Measurements from ENCODE around the gene PRG2.
A peak's percentile ranks its signal among the peaks of the same experiment; 100 is the strongest.

Gene PRG2

DNA sequence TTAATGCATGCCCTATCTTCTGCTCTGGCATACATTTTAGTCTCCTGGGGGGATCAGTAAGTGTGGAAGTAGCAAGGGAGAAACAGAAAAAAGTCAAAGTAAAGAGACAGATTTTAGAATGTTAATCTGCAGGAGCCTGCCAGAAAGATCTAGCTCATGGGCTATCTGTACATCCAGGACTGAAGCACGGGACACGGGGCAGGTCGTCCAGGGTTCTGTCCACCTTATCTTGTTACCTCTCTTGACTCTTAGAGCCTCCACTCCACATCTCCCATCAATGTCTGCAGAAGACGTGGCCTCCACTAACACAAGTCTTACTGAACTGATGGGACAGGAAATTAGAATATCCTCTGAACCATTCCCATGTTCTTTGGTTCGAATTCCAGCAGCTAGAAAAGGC, 38.2 kb upstream of the PRG2 start:
- Histone ChIP-seq H3K27ac (ENCODE audit: insufficient read depth, low read length, poor library complexity, severe bottlenecking) (no peak overlapping the region), H3K9me3 (ENCODE audit: control insufficient read depth, low read length) (no peaks in the 10 kb centered on the region), H3K4me3 (ENCODE audit: insufficient read depth, low read depth, low read length, poor library complexity, severe bottlenecking) (no peak overlapping the region), H3K27me3 (replicated peaks; ENCODE audit: control insufficient read depth, insufficient read depth, low read length, poor library complexity, severe bottlenecking) (no peaks in the 10 kb centered on the region), H3K36me3 (ENCODE audit: control insufficient read depth, insufficient read depth, low read length) (no peaks in the 10 kb centered on the region), H3K4me1 (ENCODE audit: control insufficient read depth, insufficient read depth, low read length, poor library complexity, severe bottlenecking) (peaks cover 28% of the 10 kb centered on the region)
- no peak for DNase-seq

DNA sequence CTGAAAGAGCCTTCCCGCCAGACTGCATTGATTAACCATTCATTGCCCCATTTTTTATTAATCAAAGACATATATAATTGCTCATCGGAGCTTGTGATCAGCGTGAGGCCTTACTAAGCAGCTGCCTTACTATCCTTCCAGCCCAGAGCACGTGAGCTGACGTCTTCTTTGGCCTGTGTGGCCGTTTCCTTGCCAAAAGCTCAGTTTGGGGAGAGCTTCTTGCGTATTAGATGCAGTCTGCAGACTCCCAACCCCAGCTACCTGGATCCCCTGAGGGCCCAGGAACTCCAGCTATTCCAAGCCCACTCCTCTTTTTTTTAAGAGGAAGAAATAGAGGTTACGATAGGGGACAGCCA, 37.3 kb upstream of the PRG2 start:
- H3K27me3 ChIP-seq (replicated peaks; ENCODE audit: control insufficient read depth, insufficient read depth, low read length, poor library complexity, severe bottlenecking): no peaks in the 10 kb centered on the region
- H3K4me3 ChIP-seq (ENCODE audit: insufficient read depth, low read depth, low read length, poor library complexity, severe bottlenecking): no peak overlapping the region
- H3K9me3 ChIP-seq (ENCODE audit: control insufficient read depth, low read length): no peaks in the 10 kb centered on the region
- no peak overlapping the region for H3K27ac ChIP-seq (ENCODE audit: insufficient read depth, low read length, poor library complexity, severe bottlenecking)
- H3K4me1 ChIP-seq (ENCODE audit: control insufficient read depth, insufficient read depth, low read length, poor library complexity, severe bottlenecking): peaks cover 28% of the 10 kb centered on the region
- H3K36me3 ChIP-seq (ENCODE audit: control insufficient read depth, insufficient read depth, low read length): no peaks in the 10 kb centered on the region
- no peak for DNase-seq

DNA sequence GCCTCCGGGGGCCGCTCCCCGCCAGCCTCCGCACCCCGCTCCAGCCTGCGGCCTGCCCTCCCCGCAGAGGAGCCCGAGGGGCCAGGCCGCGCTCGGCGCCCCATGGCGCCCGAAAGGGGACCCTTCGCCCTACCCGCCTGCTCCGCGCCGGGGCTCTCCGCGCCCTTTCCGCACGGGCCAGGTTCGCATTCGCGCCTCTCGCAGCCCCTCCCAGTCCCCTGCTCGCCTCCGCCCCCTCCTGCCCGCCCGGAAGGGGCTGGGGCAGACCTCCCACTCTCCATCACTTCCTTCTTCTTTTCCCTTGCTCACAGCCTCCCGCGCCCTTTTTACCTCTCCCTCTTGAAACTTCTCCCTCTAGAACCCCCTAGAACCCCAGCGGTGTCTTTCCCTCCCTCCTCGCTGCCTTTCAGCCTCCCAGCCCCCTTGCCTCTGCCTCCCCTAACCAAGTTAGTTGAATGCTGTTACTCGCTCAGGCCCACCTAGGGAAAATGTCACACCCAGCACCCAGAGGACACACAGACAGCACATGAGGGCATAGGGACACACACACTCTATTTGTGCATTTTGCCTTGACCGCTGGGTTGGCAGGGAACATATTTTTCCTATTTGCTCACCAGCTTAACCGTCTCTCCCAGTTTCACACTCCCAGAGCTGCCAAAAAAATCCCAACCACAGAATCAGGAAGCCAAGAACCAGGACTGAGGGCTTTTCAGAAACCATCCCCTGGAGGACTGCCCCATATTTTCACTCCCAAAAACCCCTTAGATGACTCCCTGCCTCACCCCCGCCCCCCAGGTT, 36.7 kb upstream of the PRG2 start, which contains the start of gene SLC43A3:
Gene SLC43A3, minus strand, starts transcription at position 193 of the 798 bp plus-strand sequence. CDS start 949 bp downstream, outside the sequence.
- Histone ChIP-seq H3K27me3 (replicated peaks; ENCODE audit: control insufficient read depth, insufficient read depth, low read length, poor library complexity, severe bottlenecking) (no peaks in the 10 kb centered on the region), H3K36me3 (ENCODE audit: control insufficient read depth, insufficient read depth, low read length) (no peaks in the 10 kb centered on the region), H3K4me3 (ENCODE audit: insufficient read depth, low read depth, low read length, poor library complexity, severe bottlenecking) (peak within 1 kb of the TSS; percentile 61), H3K27ac (ENCODE audit: insufficient read depth, low read length, poor library complexity, severe bottlenecking) (peak within 1 kb of the TSS; percentile 56), H3K9me3 (ENCODE audit: control insufficient read depth, low read length) (no peaks in the 10 kb centered on the region), H3K4me1 (ENCODE audit: control insufficient read depth, insufficient read depth, low read length, poor library complexity, severe bottlenecking) (peaks cover 28% of the 10 kb centered on the region)
- peak; percentile 31 to 35 (median 32) for DNase-seq

DNA sequence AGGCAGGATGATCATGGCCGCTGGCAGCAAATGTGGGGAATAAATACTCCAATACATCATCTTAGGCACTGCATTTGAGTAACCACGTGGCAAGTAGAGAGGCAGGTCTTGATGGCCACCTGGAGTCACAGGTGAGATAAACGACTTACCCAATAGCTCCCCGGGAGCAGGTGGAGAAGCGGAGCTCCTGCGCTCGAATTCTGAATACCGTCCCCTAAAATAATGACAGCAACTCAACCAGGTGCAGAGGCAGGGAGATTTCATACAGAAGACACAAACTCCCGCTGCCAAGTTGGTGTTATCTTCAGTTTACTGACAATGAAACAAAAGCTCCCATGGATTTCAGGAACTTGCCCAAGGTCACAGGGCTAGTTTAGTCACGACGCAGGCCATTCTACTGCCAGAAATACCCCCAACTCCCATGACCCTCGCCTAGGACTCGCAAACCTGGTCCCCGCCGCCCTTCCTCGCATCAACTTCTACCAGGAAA, 36.0 kb upstream of the PRG2 start:
- H3K27me3 ChIP-seq (replicated peaks; ENCODE audit: control insufficient read depth, insufficient read depth, low read length, poor library complexity, severe bottlenecking): no peaks in the 10 kb centered on the region
- H3K4me1 ChIP-seq (ENCODE audit: control insufficient read depth, insufficient read depth, low read length, poor library complexity, severe bottlenecking): peaks cover 28% of the 10 kb centered on the region
- peak overlapping the region; percentile 56 for H3K27ac ChIP-seq (ENCODE audit: insufficient read depth, low read length, poor library complexity, severe bottlenecking)
- H3K9me3 ChIP-seq (ENCODE audit: control insufficient read depth, low read length): no peaks in the 10 kb centered on the region
- no peak for DNase-seq
- peak overlapping the region; percentile 61 for H3K4me3 ChIP-seq (ENCODE audit: insufficient read depth, low read depth, low read length, poor library complexity, severe bottlenecking)
- H3K36me3 ChIP-seq (ENCODE audit: control insufficient read depth, insufficient read depth, low read length): no peaks in the 10 kb centered on the region

DNA sequence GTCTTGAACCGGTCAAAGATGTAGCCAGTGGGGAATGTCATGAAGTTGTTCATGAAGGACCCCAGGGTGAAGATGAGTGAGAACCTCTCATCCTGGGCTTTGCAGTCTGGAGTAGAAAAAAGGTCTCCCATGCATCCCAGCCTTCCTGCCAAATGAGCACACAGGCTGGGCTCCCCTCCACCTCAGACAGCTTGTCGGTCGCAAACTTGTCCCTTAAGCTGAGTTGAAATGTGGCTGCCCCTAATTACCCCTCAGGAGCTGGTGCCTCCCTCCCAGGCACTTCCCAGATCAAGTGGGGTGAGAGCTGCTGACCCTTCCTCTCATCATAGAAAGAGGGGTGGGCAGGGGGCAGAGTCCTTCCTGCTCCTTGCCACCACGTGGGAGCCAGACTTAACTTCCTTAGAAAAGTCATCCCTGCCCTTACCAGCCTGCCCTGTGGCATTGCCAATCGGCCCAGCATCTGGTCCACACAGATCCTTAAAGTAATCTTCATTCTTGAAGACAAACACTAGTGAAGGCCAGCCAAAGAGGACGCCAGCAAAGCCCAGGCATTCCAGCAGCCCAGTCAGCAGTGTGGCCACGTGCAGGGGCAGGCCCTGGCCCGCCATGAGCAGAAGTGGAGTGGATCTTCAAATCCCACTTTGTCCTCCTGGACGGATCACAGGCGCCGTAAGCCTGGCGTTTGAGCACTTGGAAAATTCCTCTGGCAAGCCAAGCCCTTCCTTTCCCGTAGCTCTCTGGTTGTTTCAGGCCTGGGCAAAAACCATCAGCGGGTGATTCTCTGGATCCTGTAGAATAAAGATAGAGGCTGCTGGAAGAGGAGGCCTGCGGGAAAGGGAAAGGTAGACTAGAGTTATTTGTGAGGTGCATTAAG, 35.4 kb upstream of the PRG2 start:
- Histone ChIP-seq H3K9me3 (ENCODE audit: control insufficient read depth, low read length) (no peaks in the 10 kb centered on the region), H3K4me1 (ENCODE audit: control insufficient read depth, insufficient read depth, low read length, poor library complexity, severe bottlenecking) (peaks cover 28% of the 10 kb centered on the region), H3K36me3 (ENCODE audit: control insufficient read depth, insufficient read depth, low read length) (no peaks in the 10 kb centered on the region), H3K27me3 (replicated peaks; ENCODE audit: control insufficient read depth, insufficient read depth, low read length, poor library complexity, severe bottlenecking) (no peaks in the 10 kb centered on the region), H3K4me3 (ENCODE audit: insufficient read depth, low read depth, low read length, poor library complexity, severe bottlenecking) (peak overlapping the region; percentile 61), H3K27ac (ENCODE audit: insufficient read depth, low read length, poor library complexity, severe bottlenecking) (peak overlapping the region; percentile 59)
- no peak for DNase-seq

DNA sequence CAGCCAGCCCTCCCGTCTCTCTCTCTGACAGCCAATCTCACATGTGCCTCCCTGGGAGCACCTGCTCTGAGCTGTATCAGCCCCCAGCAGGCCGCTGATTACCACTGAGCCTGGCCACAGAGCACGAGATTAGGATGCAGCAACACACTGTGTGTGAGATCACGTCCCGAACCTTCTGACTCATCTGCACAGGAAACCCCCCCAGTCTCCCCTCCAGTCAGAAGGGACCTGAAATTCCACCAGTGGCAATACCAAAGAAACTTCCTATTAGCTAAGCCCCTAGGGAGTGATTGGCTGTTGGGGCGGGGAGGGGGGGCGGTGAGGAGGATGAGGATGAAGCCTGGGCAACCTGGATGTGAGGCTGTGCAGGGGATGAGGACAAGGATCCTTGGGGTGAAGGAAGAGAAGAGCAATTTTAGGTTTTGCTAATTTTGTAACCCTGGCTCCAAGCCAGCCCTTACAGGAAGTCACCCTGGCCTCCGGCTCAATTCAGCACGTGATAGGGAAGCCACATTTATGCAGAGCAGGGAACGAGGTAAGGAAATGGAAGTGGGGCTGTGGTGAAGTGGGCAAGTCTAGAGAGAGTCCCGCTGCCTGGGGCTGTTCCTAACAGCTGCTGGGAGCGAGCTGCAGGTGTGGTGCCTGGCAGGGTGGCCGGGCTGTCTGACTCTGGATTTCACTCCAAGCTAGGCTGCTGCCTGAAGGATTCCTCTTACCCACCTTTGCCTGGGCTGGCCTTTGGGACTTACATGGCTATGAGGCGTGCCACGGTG, 34.5 kb upstream of the PRG2 start:
- no peaks in the 10 kb centered on the region for H3K27me3 ChIP-seq (replicated peaks; ENCODE audit: control insufficient read depth, insufficient read depth, low read length, poor library complexity, severe bottlenecking)
- no peaks in the 10 kb centered on the region for H3K9me3 ChIP-seq (ENCODE audit: control insufficient read depth, low read length)
- no peaks in the 10 kb centered on the region for H3K36me3 ChIP-seq (ENCODE audit: control insufficient read depth, insufficient read depth, low read length)
- peak; percentile 71 to 84 (median 80) for DNase-seq
- peaks cover 28% of the 10 kb centered on the region for H3K4me1 ChIP-seq (ENCODE audit: control insufficient read depth, insufficient read depth, low read length, poor library complexity, severe bottlenecking)
- H3K4me3 ChIP-seq (ENCODE audit: insufficient read depth, low read depth, low read length, poor library complexity, severe bottlenecking): peak overlapping the region; percentile 28
- peak overlapping the region; percentile 68 for H3K27ac ChIP-seq (ENCODE audit: insufficient read depth, low read length, poor library complexity, severe bottlenecking)

DNA sequence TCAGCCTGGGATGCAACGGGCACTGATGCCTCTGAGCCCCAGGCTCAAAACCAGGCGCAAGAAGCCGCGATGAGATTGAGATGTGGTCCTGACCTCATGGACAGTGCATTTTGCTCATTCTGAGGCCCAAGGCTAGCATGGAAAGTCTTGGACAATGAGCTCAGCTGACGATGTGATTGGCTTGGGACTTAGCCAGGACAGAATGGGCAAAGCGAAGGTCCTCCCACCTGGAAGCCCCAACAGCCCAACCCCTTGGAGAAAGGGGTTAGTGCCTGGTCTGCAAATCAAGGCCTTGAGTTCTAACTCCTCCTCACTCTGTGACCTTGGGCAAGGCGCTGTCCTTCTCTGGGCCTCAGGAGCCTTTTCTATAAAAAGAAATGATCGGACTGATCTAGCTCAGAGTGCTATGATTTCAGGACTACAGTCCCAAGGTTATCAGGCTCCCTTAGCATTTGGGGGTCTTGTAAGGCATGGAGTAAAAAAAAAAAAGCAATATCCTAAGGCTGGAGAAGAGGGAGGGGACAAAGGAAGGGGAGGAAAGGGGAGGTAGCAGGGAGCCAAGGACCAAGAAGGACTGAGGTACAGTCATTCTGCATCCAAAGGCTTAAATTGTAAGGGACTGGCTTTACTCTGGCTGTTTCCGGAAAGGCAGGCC, 33.8 kb upstream of the PRG2 start:
- Histone ChIP-seq H3K36me3 (ENCODE audit: control insufficient read depth, insufficient read depth, low read length) (no peaks in the 10 kb centered on the region), H3K27ac (ENCODE audit: insufficient read depth, low read length, poor library complexity, severe bottlenecking) (peak overlapping the region; percentile 68), H3K4me1 (ENCODE audit: control insufficient read depth, insufficient read depth, low read length, poor library complexity, severe bottlenecking) (peaks cover 28% of the 10 kb centered on the region), H3K27me3 (replicated peaks; ENCODE audit: control insufficient read depth, insufficient read depth, low read length, poor library complexity, severe bottlenecking) (no peaks in the 10 kb centered on the region), H3K4me3 (ENCODE audit: insufficient read depth, low read depth, low read length, poor library complexity, severe bottlenecking) (no peak overlapping the region), H3K9me3 (ENCODE audit: control insufficient read depth, low read length) (no peaks in the 10 kb centered on the region)
- DNase-seq: no peak

DNA sequence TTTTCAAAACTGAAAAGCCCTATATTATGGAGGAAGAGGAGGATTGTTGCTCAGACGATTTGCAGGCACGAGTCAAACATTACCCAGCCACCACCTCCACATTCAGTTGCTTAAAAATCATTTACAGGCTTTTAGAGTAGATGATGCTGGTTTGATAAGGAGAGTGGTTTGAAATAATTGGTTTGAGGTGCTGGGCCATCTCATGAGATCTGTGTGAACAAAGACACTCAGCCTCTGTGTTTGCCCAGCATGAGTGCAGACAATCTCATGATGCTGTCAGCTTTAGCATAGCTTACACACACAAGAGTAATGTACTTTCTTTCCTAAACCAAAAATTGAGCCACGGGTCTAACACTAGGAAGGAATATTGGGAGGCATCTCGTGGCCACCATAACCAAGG, 32.2 kb upstream of the PRG2 start:
- H3K36me3 ChIP-seq (ENCODE audit: control insufficient read depth, insufficient read depth, low read length): peaks cover under 1% of the 10 kb centered on the region
- no peak overlapping the region for H3K27ac ChIP-seq (ENCODE audit: insufficient read depth, low read length, poor library complexity, severe bottlenecking)
- H3K9me3 ChIP-seq (ENCODE audit: control insufficient read depth, low read length): no peaks in the 10 kb centered on the region
- peaks cover 28% of the 10 kb centered on the region for H3K4me1 ChIP-seq (ENCODE audit: control insufficient read depth, insufficient read depth, low read length, poor library complexity, severe bottlenecking)
- no peaks in the 10 kb centered on the region for H3K27me3 ChIP-seq (replicated peaks; ENCODE audit: control insufficient read depth, insufficient read depth, low read length, poor library complexity, severe bottlenecking)
- no peak overlapping the region for H3K4me3 ChIP-seq (ENCODE audit: insufficient read depth, low read depth, low read length, poor library complexity, severe bottlenecking)
- DNase-seq: no peak

DNA sequence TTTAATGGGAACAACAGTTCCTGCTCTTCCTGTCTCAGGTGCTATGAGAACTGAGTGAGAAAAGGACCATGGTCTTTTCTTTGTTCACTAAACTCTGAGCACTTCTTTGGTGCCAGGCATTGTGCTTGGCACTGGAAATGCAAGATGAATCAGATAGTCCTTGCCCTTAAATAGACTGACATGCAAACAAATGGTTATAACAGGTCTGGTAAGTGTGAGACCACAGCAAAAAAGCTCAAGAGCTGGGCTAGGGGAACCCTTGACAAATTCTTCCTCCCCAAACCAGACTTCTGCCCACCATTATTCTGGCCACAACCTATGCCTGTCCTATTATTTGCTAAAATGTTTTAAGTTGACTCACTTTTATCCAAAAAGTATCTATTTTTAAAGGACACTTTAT, 31.4 kb upstream of the PRG2 start:
- no peaks in the 10 kb centered on the region for H3K9me3 ChIP-seq (ENCODE audit: control insufficient read depth, low read length)
- no peaks in the 10 kb centered on the region for H3K27me3 ChIP-seq (replicated peaks; ENCODE audit: control insufficient read depth, insufficient read depth, low read length, poor library complexity, severe bottlenecking)
- no peak overlapping the region for H3K4me3 ChIP-seq (ENCODE audit: insufficient read depth, low read depth, low read length, poor library complexity, severe bottlenecking)
- H3K27ac ChIP-seq (ENCODE audit: insufficient read depth, low read length, poor library complexity, severe bottlenecking): no peak overlapping the region
- peaks cover 28% of the 10 kb centered on the region for H3K4me1 ChIP-seq (ENCODE audit: control insufficient read depth, insufficient read depth, low read length, poor library complexity, severe bottlenecking)
- no peak for DNase-seq
- H3K36me3 ChIP-seq (ENCODE audit: control insufficient read depth, insufficient read depth, low read length): peaks cover 8% of the 10 kb centered on the region
